A673 (cell line): ENCODE data around the gene HYCC1. TPM values are rescaled to one million over a fixed set of nuclear protein-coding genes. Genes with fewer than 3 reads are reported as not detected.

Experiments
- BruUV-seq: library from RNA; stranded (reverse); fragments of 400-500 nt; replicated peaks from 2 replicates; lab custom pipeline; 2021; lab: Mats Ljungman, UMichigan
- CTCF ChIA-PET: fragments of 300-600 bp; sonication (Branson Sonifier 250); formaldehyde crosslinking; loops from one replicate; lab custom pipeline; 2022; ENCODE audit warnings: antibody characterized with exemption; lab: Charles Lee
- POLR2A ChIA-PET: fragments of 300-600 bp; sonication (Branson Sonifier 250); formaldehyde crosslinking; loops from one replicate; lab custom pipeline; 2022; ENCODE audit warnings: antibody characterized with exemption; ENCODE audit not compliant: low non-redundant PET; lab: Charles Lee
- DNase-seq: peaks from one replicate; pipeline ENCODE4 v3.0.0-alpha.2; 2015; ENCODE audit warnings: low spot score
- H3K27ac ChIP-seq: fragments of 200-600 bp; sonication (generic); 2 replicates; pipeline ENCODE4 v1.5.1; 2016; ENCODE audit warnings: mixed run types, low read depth, mild to moderate bottlenecking, mixed read lengths, antibody characterized with exemption, low read length; ENCODE audit not compliant: poor library complexity, severe bottlenecking
- H3K27me3 ChIP-seq: fragments of 200-600 bp; sonication (generic); replicated peaks from 2 replicates; pipeline ENCODE4 v1.6.1; 2017; ENCODE audit warnings: mixed run types, low read depth, mild to moderate bottlenecking, mixed read lengths, antibody characterized with exemption, low read length; ENCODE audit not compliant: insufficient read depth, poor library complexity
- H3K36me3 ChIP-seq: fragments of 200-600 bp; sonication (generic); 2 replicates; pipeline ENCODE4 v1.6.1; 2016; ENCODE audit warnings: mixed run types, mild to moderate bottlenecking, mixed read lengths, antibody characterized with exemption, low read length; ENCODE audit not compliant: insufficient read depth, poor library complexity, severe bottlenecking
- H3K4me1 ChIP-seq: fragments of 200-600 bp; sonication (generic); 2 replicates; pipeline ENCODE4 v1.6.1; 2017; ENCODE audit warnings: mixed run types, mild to moderate bottlenecking, mixed read lengths, antibody characterized with exemption, low read length; ENCODE audit not compliant: insufficient read depth, poor library complexity, severe bottlenecking
- H3K4me3 ChIP-seq: fragments of 200-600 bp; sonication (generic); 2 replicates; pipeline ENCODE4 v1.5.1; 2016; ENCODE audit warnings: low read depth, mixed run types, mild to moderate bottlenecking, mixed read lengths, low read length; ENCODE audit not compliant: poor library complexity, severe bottlenecking
- H3K9me3 ChIP-seq: fragments of 200-600 bp; sonication (generic); 2 replicates; pipeline ENCODE4 v1.6.1; 2016; ENCODE audit warnings: mixed run types, low read depth, mild to moderate bottlenecking, mixed read lengths, antibody characterized with exemption, low read length; ENCODE audit not compliant: poor library complexity, severe bottlenecking
- CTCF ChIP-seq: fragments of 300-800, 200-600 bp; sonication (generic); conservative IDR thresholded peaks from 2 replicates; pipeline ENCODE4 v1.5.1; 2017; ENCODE audit warnings: low read depth, mild to moderate bottlenecking, antibody characterized with exemption, low read length, moderate library complexity, mixed read lengths
- EZH2 ChIP-seq: fragments of 200-600 bp; sonication (generic); IDR thresholded peaks from 2 replicates; pipeline ENCODE4 v1.6.1; 2017; ENCODE audit warnings: borderline replicate concordance, low read depth, mild to moderate bottlenecking, mixed read lengths, antibody characterized with exemption, low read length; ENCODE audit not compliant: poor library complexity, severe bottlenecking
- intact Hi-C: fragments of 100-400 bp; cut with micrococcal nuclease; formaldehyde crosslinking; loops from one replicate; pipeline ENCODE4 v1.10.0; 2022; ENCODE audit not compliant: unreplicated experiment
- total RNA-seq: library from RNA; stranded (reverse); gene quantifications from 2 replicates; pipeline ENCODE4 v1.2.3, GENCODE V29; 2021

Gene HYCC1
- total RNA-seq, 1 experiment from 2014 or later, result 42.0 TPM

GRCh38 chr7:23001610-23002009 lies 12.3 kb downstream of the HYCC1 start:
- POLR2A ChIA-PET, result no interaction called here
- H3K9me3 ChIP-seq, result no peaks in the 10 kb centered on the region
- H3K36me3 ChIP-seq, result no peaks in the 10 kb centered on the region
- BruUV-seq, result no TSS peak
- TF ChIP-seq EZH2 (no peak), CTCF (no peak)
- intact Hi-C loops, result no loop called here
- CTCF ChIA-PET, result no interaction called here
- H3K27me3 ChIP-seq, result no peaks in the 10 kb centered on the region
- H3K27ac ChIP-seq, result no peak overlapping the region
- no peak for DNase-seq
- H3K4me1 ChIP-seq, result peaks cover 37% of the 10 kb centered on the region
- H3K4me3 ChIP-seq, result no peak overlapping the region

GRCh38 chr7:23000597-23001360 lies 13.2 kb downstream of the HYCC1 start:
- no peaks in the 10 kb centered on the region for H3K27me3 ChIP-seq
- DNase-seq, result no peak
- no peaks in the 10 kb centered on the region for H3K9me3 ChIP-seq
- peaks cover 39% of the 10 kb centered on the region for H3K4me1 ChIP-seq
- H3K4me3 ChIP-seq, result no peak overlapping the region
- intact Hi-C loops, result no loop called here
- ChIA-PET CTCF (no interaction called here), POLR2A (no interaction called here)
- TF ChIP-seq EZH2 (no peak), CTCF (no peak)
- BruUV-seq, result no TSS peak
- H3K36me3 ChIP-seq, result no peaks in the 10 kb centered on the region
- H3K27ac ChIP-seq, result no peak overlapping the region

GRCh38 chr7:22998519-22998896 lies 15.4 kb downstream of the HYCC1 start:
- POLR2A ChIA-PET, result no interaction called here
- Histone ChIP-seq H3K36me3 (no peaks in the 10 kb centered on the region), H3K27ac (no peak overlapping the region), H3K9me3 (no peaks in the 10 kb centered on the region), H3K4me3 (no peak overlapping the region), H3K27me3 (no peaks in the 10 kb centered on the region), H3K4me1 (peaks cover 39% of the 10 kb centered on the region)
- CTCF ChIA-PET, result no interaction called here
- no peak for DNase-seq
- BruUV-seq, result no TSS peak
- TF ChIP-seq CTCF (no peak), EZH2 (no peak)
- intact Hi-C loops, result no loop called here
